ENCODE results near the gene PPP4R3B. TPM values are rescaled to one million over a fixed set of nuclear protein-coding genes. Genes with fewer than 3 reads are reported as not detected.

Gene PPP4R3B
- total and polyA plus RNA-seq, 2 experiments from 2014 or later, result 25.6 to 56.6 TPM

DNA sequence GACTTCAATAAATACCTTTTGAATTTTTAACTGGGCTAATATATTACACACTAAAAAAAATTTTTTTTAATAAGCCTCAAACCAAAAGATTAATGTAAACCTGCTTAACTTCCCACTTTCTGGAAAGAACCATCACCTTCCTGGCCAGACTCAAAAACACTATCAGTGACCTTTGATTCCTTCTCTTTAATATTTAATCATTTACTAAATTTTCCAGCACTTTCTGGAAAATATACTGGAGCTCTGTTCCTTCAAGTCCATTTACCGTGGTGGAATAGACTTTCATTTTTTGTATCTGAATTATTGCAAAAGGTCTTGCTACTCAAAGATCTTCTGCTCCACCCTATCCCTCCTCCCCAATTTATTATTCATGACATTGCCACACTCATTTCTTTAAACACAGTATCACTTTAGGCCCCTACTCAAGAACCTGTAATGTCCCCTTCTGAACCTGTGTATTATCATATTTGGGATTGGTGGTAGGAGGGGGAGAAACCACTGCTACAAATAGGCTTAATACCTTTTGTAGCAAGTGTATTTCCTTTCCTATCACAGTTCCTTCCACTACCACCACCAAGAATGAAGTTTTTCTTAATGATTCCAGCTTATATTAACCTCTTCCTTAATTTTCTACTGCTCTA is 7.4 kb downstream of the PPP4R3B start (continued):
- TF ChIP-seq, protein P1, sequence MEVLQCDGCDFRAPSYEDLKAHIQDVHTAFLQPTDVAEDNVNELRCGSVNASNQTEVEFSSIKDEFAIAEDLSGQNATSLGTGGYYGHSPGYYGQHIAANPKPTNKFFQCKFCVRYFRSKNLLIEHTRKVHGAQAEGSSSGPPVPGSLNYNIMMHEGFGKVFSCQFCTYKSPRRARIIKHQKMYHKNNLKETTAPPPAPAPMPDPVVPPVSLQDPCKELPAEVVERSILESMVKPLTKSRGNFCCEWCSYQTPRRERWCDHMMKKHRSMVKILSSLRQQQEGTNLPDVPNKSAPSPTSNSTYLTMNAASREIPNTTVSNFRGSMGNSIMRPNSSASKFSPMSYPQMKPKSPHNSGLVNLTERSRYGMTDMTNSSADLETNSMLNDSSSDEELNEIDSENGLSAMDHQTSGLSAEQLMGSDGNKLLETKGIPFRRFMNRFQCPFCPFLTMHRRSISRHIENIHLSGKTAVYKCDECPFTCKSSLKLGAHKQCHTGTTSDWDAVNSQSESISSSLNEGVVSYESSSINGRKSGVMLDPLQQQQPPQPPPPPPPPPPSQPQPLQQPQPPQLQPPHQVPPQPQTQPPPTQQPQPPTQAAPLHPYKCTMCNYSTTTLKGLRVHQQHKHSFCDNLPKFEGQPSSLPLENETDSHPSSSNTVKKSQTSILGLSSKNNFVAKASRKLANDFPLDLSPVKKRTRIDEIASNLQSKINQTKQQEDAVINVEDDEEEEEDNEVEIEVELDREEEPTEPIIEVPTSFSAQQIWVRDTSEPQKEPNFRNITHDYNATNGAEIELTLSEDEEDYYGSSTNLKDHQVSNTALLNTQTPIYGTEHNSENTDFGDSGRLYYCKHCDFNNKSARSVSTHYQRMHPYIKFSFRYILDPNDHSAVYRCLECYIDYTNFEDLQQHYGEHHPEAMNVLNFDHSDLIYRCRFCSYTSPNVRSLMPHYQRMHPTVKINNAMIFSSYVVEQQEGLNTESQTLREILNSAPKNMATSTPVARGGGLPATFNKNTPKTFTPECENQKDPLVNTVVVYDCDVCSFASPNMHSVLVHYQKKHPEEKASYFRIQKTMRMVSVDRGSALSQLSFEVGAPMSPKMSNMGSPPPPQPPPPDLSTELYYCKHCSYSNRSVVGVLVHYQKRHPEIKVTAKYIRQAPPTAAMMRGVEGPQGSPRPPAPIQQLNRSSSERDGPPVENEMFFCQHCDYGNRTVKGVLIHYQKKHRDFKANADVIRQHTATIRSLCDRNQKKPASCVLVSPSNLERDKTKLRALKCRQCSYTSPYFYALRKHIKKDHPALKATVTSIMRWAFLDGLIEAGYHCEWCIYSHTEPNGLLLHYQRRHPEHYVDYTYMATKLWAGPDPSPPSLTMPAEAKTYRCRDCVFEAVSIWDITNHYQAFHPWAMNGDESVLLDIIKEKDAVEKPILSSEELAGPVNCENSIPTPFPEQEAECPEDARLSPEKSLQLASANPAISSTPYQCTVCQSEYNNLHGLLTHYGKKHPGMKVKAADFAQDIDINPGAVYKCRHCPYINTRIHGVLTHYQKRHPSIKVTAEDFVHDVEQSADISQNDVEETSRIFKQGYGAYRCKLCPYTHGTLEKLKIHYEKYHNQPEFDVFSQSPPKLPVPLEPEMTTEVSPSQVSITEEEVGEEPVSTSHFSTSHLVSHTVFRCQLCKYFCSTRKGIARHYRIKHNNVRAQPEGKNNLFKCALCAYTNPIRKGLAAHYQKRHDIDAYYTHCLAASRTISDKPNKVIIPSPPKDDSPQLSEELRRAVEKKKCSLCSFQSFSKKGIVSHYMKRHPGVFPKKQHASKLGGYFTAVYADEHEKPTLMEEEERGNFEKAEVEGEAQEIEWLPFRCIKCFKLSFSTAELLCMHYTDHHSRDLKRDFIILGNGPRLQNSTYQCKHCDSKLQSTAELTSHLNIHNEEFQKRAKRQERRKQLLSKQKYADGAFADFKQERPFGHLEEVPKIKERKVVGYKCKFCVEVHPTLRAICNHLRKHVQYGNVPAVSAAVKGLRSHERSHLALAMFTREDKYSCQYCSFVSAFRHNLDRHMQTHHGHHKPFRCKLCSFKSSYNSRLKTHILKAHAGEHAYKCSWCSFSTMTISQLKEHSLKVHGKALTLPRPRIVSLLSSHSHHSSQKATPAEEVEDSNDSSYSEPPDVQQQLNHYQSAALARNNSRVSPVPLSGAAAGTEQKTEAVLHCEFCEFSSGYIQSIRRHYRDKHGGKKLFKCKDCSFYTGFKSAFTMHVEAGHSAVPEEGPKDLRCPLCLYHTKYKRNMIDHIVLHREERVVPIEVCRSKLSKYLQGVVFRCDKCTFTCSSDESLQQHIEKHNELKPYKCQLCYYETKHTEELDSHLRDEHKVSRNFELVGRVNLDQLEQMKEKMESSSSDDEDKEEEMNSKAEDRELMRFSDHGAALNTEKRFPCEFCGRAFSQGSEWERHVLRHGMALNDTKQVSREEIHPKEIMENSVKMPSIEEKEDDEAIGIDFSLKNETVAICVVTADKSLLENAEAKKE (CRISPR knock-in tag; IDR thresholded peaks at IDR 0.05), result no peak
- TF ChIP-seq, protein P2, sequence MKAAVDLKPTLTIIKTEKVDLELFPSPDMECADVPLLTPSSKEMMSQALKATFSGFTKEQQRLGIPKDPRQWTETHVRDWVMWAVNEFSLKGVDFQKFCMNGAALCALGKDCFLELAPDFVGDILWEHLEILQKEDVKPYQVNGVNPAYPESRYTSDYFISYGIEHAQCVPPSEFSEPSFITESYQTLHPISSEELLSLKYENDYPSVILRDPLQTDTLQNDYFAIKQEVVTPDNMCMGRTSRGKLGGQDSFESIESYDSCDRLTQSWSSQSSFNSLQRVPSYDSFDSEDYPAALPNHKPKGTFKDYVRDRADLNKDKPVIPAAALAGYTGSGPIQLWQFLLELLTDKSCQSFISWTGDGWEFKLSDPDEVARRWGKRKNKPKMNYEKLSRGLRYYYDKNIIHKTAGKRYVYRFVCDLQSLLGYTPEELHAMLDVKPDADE (IDR thresholded peaks at IDR 0.05), result no peak

DNA sequence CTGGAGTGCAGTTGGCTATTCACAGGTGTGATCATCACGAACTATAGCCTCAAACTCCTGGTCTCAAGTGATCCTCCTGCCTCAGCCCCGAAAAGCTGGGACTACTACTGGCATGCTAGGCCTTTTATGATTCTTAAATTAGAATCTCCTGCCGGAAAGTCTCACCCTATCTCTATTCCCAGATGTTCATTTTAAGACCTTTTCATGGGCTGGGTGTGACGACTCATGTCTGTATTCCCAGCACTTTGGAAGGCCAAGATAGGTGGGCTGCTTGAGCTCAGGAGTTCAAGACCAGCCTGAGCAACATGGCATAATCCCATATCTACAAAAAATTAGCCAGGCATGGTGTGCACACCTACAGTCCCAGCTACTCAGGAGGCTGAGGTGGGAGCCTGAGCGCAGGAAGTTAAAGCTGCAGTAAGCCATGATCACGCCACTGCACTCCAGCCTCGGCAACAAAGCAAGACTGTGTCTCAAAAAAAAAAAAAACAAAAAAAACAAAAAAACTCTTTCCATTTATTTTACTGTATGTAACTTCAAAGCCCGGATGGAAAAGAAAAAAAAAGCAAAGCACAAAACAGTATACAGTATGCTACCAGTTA is 8.1 kb downstream of the PPP4R3B start:
- H3K27ac Mint-ChIP-seq, result peak overlapping the region; percentile 48; the same call in 1 of the 2 replicates
- 0 out of 2 replicates have a peak, but pooled peaks cover 7% of the 10 kb centered on the region for H4K20me1 ChIP-seq (replicated peaks; ENCODE audit: insufficient read depth)
- ATAC-seq, result no peak
- TF ChIP-seq, protein P3, sequence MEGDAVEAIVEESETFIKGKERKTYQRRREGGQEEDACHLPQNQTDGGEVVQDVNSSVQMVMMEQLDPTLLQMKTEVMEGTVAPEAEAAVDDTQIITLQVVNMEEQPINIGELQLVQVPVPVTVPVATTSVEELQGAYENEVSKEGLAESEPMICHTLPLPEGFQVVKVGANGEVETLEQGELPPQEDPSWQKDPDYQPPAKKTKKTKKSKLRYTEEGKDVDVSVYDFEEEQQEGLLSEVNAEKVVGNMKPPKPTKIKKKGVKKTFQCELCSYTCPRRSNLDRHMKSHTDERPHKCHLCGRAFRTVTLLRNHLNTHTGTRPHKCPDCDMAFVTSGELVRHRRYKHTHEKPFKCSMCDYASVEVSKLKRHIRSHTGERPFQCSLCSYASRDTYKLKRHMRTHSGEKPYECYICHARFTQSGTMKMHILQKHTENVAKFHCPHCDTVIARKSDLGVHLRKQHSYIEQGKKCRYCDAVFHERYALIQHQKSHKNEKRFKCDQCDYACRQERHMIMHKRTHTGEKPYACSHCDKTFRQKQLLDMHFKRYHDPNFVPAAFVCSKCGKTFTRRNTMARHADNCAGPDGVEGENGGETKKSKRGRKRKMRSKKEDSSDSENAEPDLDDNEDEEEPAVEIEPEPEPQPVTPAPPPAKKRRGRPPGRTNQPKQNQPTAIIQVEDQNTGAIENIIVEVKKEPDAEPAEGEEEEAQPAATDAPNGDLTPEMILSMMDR (conservative IDR thresholded peaks at IDR 0.05; ENCODE audit: low read depth in 2 of 2), result no peak
- no peak for TF ChIP-seq CREB1 (CRISPR knock-in tag; IDR thresholded peaks at IDR 0.05; ENCODE audit: low read depth)
- TF ChIP-seq, protein P2 (IDR thresholded peaks at IDR 0.05), result no peak

More for the DNA sequence above, 8.1 kb downstream of the PPP4R3B start:
- DNase-seq (ENCODE audit: low spot score), result no peak
- peaks cover 8% of the 10 kb centered on the region; the same call in 1 of the 2 replicates for H3K36me3 ChIP-seq (ENCODE audit: insufficient read depth)
- no peak overlapping the region for H3K4me2 ChIP-seq
- Mint-ChIP-seq H3K4me1 (no peaks in the 10 kb centered on the region; the same call in 1 of the 3 replicates), H3K36me3 (ENCODE audit: low read depth) (peaks cover 29% of the 10 kb centered on the region; the same call in 2 of the 3 replicates), H3K9me3 (no peaks in the 10 kb centered on the region), H3K4me3 (no peak overlapping the region), H3K27me3 (ENCODE audit: insufficient read depth, low read depth, poor library complexity) (peaks cover 3% of the 10 kb centered on the region)
- H3K9me2 ChIP-seq (ENCODE audit: insufficient read depth), result no peaks in the 10 kb centered on the region
- H3K79me2 ChIP-seq (replicated peaks; ENCODE audit: insufficient read depth), result peaks cover 66% of the 10 kb centered on the region
- no peak overlapping the region for H3K4me3 ChIP-seq
- H2AFZ ChIP-seq, result no peak overlapping the region
- no peak overlapping the region for H3K27ac ChIP-seq (ENCODE audit: low read depth)
- H3K4me1 ChIP-seq (ENCODE audit: insufficient read depth), result no peaks in the 10 kb centered on the region
- H3K27me3 ChIP-seq (ENCODE audit: insufficient read depth), result no peaks in the 10 kb centered on the region
- no peaks in the 10 kb centered on the region for H3F3A ChIP-seq (replicated peaks; ENCODE audit: low read depth)

All from GM23338 (cell line).